PFSK-1 (cell line): ENCODE results near the gene PARN.
A peak's percentile ranks its signal among the peaks of the same experiment; 100 is the strongest.

Source experiments
- FOXP2 ChIP-seq: optimal IDR thresholded peaks from 2 replicates; pipeline ENCODE3; 2011; ENCODE audit warnings: borderline replicate concordance, control low read depth, inconsistent platforms; ENCODE audit not compliant: insufficient read depth; ENCODE audit errors: extremely low read length, extremely low read depth
- POLR2AphosphoS5 ChIP-seq: IDR thresholded peaks from 2 replicates; pipeline ENCODE4 v1.6.1; 2012; ENCODE audit warnings: low read depth, mild to moderate bottlenecking, control low read depth, low read length, moderate library complexity
- SIN3A ChIP-seq: IDR thresholded peaks from 2 replicates; pipeline ENCODE4 v1.6.1; 2012; ENCODE audit warnings: mild to moderate bottlenecking, low read length, moderate library complexity, borderline replicate concordance; ENCODE audit not compliant: insufficient read depth
- TAF1 ChIP-seq: IDR thresholded peaks from 2 replicates; pipeline ENCODE4 v1.6.1; 2012; ENCODE audit warnings: low read length, control low read depth, borderline replicate concordance; ENCODE audit not compliant: insufficient read depth
- TF ChIP-seq, protein P1 (sequence below), 2 experiments: IDR thresholded peaks; 2 replicates each; pipeline versions ENCODE4 v1.6.1 to v1.8.0; 2011 to 2012; ENCODE audit warnings: low read depth in 2 of 2, low read length in 2 of 2, control low read depth in 1 of 2, inconsistent platforms in 1 of 2, mild to moderate bottlenecking in 1 of 2, moderate library complexity in 1 of 2; ENCODE audit not compliant: insufficient read depth in 1 of 2

The PARN gene

DNA sequence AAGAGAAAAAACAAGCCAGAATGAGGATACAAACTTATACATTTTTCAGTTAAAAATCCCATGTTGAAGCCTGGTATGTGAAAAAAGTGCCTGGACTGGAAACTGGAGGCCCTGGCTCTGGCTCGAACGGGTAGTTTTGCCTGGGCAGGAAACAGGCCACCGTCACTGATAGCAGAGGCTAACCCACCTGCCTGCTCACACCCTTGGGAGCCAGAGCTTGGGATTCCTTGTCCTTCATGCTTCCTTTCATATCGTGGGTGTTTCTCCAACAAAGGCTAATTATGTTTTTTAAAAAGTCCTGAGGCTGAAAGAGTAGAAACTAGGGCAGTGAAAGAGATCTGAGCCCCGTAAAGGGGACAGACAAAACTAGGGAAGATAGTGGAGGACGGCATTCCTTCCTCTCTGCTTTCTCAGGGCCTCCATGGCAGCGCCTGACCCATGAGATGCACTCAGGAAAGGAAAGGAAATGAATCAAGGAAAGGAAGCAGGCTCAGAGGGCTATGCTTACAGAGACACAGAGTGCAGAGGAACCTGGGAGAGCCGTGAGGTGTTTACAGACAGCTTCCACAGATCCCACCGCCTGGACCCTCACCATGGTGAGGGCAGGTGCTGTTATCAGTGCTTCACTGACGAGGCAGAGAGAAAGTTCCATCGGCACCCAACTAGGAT is 138.1 kb downstream of the PARN start:
- TF ChIP-seq, protein P1, sequence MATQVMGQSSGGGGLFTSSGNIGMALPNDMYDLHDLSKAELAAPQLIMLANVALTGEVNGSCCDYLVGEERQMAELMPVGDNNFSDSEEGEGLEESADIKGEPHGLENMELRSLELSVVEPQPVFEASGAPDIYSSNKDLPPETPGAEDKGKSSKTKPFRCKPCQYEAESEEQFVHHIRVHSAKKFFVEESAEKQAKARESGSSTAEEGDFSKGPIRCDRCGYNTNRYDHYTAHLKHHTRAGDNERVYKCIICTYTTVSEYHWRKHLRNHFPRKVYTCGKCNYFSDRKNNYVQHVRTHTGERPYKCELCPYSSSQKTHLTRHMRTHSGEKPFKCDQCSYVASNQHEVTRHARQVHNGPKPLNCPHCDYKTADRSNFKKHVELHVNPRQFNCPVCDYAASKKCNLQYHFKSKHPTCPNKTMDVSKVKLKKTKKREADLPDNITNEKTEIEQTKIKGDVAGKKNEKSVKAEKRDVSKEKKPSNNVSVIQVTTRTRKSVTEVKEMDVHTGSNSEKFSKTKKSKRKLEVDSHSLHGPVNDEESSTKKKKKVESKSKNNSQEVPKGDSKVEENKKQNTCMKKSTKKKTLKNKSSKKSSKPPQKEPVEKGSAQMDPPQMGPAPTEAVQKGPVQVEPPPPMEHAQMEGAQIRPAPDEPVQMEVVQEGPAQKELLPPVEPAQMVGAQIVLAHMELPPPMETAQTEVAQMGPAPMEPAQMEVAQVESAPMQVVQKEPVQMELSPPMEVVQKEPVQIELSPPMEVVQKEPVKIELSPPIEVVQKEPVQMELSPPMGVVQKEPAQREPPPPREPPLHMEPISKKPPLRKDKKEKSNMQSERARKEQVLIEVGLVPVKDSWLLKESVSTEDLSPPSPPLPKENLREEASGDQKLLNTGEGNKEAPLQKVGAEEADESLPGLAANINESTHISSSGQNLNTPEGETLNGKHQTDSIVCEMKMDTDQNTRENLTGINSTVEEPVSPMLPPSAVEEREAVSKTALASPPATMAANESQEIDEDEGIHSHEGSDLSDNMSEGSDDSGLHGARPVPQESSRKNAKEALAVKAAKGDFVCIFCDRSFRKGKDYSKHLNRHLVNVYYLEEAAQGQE (IDR thresholded peaks at IDR 0.05; ENCODE audit: insufficient read depth in 1 of 2, low read depth in 2 of 2, low read length in 2 of 2): no peak
- TF ChIP-seq SIN3A (no peak), TAF1 (no peak), POLR2AphosphoS5 (no peak), FOXP2 (no peak)

DNA sequence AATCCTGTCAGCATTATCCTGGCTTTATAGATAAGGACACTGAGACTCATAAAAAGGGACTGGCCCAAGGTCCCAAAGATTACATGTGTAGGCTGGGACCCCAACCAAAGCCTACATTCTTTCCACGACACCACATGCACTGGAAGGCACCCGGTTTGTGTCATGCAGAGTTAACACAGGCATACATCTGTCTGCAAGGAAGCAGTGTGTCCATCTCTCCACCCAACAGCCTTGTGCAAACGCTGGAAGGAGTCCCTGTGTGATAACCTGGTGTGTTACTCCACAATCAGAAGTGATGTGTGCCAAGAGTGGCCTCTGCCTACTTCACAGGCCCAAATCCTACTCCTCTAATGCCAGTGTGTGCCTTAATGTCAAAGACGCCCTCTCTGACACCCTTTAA is 139.8 kb downstream of the PARN start:
- TF ChIP-seq TAF1: no peak

DNA sequence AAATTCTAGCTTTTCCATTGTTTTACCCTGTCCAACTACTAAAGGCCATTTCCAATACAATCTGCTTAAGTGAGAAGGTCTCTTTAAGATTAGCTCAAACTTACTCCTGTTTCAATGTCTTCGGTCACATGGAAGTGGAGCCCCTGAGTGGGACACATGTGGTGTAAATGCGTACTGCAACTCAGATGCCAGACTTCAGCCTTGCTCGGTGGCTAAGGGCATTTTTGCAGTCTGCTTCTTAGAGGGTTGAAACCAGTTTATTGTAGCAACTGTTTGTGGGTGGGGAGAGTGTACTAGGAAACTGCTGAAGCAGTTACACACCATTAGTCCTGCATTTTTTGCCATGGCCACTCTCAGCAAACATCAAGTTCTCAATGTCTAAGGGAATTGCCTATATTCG is 140.6 kb downstream of the PARN start:
- TF ChIP-seq SIN3A: no peak
- no peak for TF ChIP-seq TAF1
- TF ChIP-seq FOXP2: no peak
- no peak for TF ChIP-seq POLR2AphosphoS5
- TF ChIP-seq, protein P1 (IDR thresholded peaks at IDR 0.05; ENCODE audit: insufficient read depth in 1 of 2, low read depth in 2 of 2, low read length in 2 of 2): no peak

DNA sequence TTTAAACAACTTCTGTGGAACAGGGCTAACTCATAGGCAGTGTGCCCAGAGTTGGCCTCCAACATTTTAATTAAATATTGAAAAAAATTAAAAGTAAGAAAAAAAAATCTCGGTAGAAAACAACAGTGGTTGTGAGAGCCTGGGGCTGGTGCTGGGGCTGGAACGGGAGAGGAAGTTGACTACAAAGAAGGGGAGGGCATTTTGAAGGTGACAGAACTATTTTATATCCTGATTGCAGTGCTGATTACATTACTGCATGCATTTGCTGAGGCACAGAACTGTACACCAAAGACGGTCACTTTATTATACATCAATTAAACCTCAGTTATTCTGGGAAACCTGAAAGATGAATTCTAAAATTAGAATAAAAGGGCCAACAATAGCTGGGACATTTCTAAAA is 142.5 kb downstream of the PARN start:
- TF ChIP-seq POLR2AphosphoS5 (no peak), TAF1 (no peak), SIN3A (no peak), FOXP2 (no peak)
- TF ChIP-seq, protein P1 (IDR thresholded peaks at IDR 0.05; ENCODE audit: insufficient read depth in 1 of 2, low read depth in 2 of 2, low read length in 2 of 2): no peak

DNA sequence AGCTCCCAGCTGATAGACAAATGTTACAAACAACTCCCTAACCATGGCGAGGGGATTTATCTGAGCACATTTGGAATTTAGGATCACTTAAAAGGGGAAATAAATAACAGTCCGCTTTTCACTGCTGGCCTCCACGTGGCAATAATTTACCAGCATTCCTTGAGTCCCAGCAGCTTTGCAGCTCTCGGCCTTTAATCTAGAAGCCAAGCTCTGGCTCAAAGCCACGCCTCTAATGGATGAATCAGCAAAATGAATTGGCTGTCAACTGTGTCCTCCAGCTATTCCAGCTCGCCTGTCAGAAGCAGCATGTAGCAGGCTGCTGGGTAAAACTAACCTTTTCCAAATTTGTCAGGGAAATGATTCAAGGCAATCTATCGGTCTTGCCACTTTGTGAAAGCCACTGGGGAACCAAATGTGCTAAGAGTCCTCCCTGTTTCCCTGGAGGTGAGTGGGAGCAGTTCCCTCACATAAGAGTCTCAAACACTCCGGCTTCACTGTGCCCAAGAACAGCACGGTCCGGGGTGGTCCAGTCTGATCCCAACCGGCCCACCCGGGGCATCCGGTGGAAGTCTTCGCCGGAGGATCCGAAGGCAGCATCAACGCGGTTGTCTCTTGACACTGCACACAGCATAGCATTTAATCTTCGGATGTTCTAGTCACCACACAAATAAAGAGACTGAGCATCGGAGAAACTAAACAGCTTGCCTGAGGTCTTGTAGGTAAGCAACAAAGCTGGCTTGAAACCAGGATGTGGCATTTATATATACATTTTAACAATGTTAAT is 143.3 kb downstream of the PARN start:
- no peak for TF ChIP-seq FOXP2
- TF ChIP-seq SIN3A: peak; percentile 54; the same call in 1 of the 2 replicates

DNA sequence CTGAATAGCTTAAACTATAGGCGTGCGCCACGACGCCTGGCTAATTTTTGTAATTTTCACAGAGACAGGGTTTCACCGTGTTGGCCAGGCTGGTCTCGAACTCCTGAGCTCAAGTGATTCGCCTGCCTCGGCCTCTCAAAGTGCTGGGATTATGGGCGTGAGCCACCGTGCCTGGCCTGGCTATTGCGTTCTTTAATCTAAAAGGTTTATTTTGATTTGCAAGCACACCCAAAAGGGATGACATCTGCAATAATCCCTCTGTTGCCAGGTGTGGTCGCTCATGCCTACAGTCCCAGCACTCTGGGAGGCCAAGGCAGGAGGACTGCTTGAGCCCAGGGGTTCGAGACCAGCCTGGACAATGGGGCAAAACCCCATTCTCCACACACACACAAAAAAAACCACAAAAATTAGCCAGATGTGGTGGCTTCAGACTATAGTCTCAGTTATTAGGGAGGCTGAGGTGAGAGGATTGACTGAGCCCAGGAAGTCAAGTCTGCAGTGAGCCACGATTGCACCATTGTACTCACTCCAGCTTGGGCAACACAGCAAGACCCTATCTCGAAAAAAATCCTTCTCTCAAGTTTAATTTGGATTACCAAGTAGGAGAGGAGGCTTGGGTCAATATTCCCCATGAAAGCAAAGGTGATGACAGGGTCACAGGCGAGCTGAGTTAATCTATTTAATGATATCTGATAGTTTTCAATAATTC is 144.1 kb downstream of the PARN start:
- TF ChIP-seq TAF1 (no peak), FOXP2 (no peak), SIN3A (no peak), POLR2AphosphoS5 (no peak)
- TF ChIP-seq, protein P1 (IDR thresholded peaks at IDR 0.05; ENCODE audit: insufficient read depth in 1 of 2, low read depth in 2 of 2, low read length in 2 of 2): no peak
